HS-27A (cell line): ENCODE data around the gene KCTD14.
A peak's percentile ranks its signal among the peaks of the same experiment; 100 is the strongest.
"Not testable (repeated sequence)": the region's sequence is repeated elsewhere in the genome, so short reads cannot be mapped to it uniquely, and the experiment has no call there.

Source experiments
- DNase-seq: peaks from one replicate; pipeline ENCODE4 v3.0.0-alpha.2; 2012; ENCODE audit warnings: low read depth, missing footprints

KCTD14 gene

GRCh38 chr11:78046486-78046854, 23.4 kb upstream of the KCTD14 start:
- DNase-seq = no peak

- peak; percentile 52 for DNase-seq
These were observed 22.9 kb upstream of the KCTD14 start for GRCh38 chr11:78045851-78046485.

- DNase-seq = no peak
These were observed 21.6 kb upstream of the KCTD14 start for GRCh38 chr11:78044706-78045105.

- DNase-seq = no peak
These were observed 18.9 kb upstream of the KCTD14 start for GRCh38 chr11:78041843-78042440.

GRCh38 chr11:78041380-78041719, 18.3 kb upstream of the KCTD14 start:
- DNase-seq = not testable (repeated sequence)

GRCh38 chr11:78040691-78041379, 17.8 kb upstream of the KCTD14 start:
- no peak for DNase-seq

GRCh38 chr11:78039919-78040671, 17.0 kb upstream of the KCTD14 start:
- DNase-seq = peak; percentile 90

GRCh38 chr11:78039391-78039918, 16.4 kb upstream of the KCTD14 start:
- no peak for DNase-seq

GRCh38 chr11:78038697-78039313, 15.7 kb upstream of the KCTD14 start:
- no peak for DNase-seq

- no peak for DNase-seq
These were observed 14.9 kb upstream of the KCTD14 start for GRCh38 chr11:78037825-78038620.

GRCh38 chr11:78037056-78037455, 14.0 kb upstream of the KCTD14 start:
- no peak for DNase-seq

- no peak for DNase-seq
These were observed 13.2 kb upstream of the KCTD14 start for GRCh38 chr11:78036313-78036712.

- no peak for DNase-seq
These were observed 11.5 kb upstream of the KCTD14 start for GRCh38 chr11:78034623-78035022.

- no peak for DNase-seq
These were observed 10.0 kb upstream of the KCTD14 start for GRCh38 chr11:78033040-78033439.

- DNase-seq = no peak
These were observed 9.0 kb upstream of the KCTD14 start for GRCh38 chr11:78032090-78032489.

GRCh38 chr11:78031629-78032028, 8.6 kb upstream of the KCTD14 start:
- no peak for DNase-seq

GRCh38 chr11:78030429-78031325, 7.6 kb upstream of the KCTD14 start:
- DNase-seq = no peak

GRCh38 chr11:78028423-78028822, 5.3 kb upstream of the KCTD14 start:
- not testable (repeated sequence) for DNase-seq

- no peak for DNase-seq
These were observed 4.7 kb upstream of the KCTD14 start for GRCh38 chr11:78027759-78028158.

GRCh38 chr11:78025378-78025777, 2.3 kb upstream of the KCTD14 start:
- DNase-seq = no peak
